Osteoblast (primary cell): ENCODE results near the gene ARHGAP12. TPM values are rescaled to one million over a fixed set of nuclear protein-coding genes. Genes with fewer than 3 reads are reported as not detected.

Experiments used
- DNase-seq: peaks from one replicate; pipeline ENCODE4 v3.0.0; 2011; ENCODE audit warnings: low spot score, mixed read lengths; ENCODE audit not compliant: insufficient read length; ENCODE audit errors: missing footprints
- H2AFZ ChIP-seq: 2 replicates; pipeline ENCODE4 v1.6.0; 2011; ENCODE audit warnings: mild to moderate bottlenecking, low read length
- H3K27ac ChIP-seq: 2 replicates; pipeline ENCODE4 v1.5.1; 2011; ENCODE audit warnings: mild to moderate bottlenecking, low read depth, low read length, moderate library complexity
- H3K27me3 ChIP-seq: 2 replicates; pipeline ENCODE4 v1.6.0; 2012; ENCODE audit warnings: mild to moderate bottlenecking, control low read depth, inconsistent platforms, low read length, moderate library complexity; ENCODE audit not compliant: insufficient read depth
- H3K36me3 ChIP-seq: 2 replicates; pipeline ENCODE4 v1.5.1; 2011; ENCODE audit warnings: mild to moderate bottlenecking, low read length, control low read depth, moderate library complexity; ENCODE audit not compliant: insufficient read depth
- H3K4me1 ChIP-seq: 2 replicates; pipeline ENCODE4 v1.5.1; 2011; ENCODE audit warnings: mild to moderate bottlenecking, low read length, control low read depth, moderate library complexity; ENCODE audit not compliant: insufficient read depth
- H3K4me2 ChIP-seq: 2 replicates; pipeline ENCODE4 v1.6.0; 2011; ENCODE audit warnings: mild to moderate bottlenecking, low read length; ENCODE audit not compliant: insufficient read depth
- H3K4me3 ChIP-seq: fragments of 200-600 bp; sonication (generic); 3 replicates; pipeline ENCODE4 v1.5.1; 2012; ENCODE audit warnings: mild to moderate bottlenecking, low read length, inconsistent platforms; ENCODE audit not compliant: insufficient read depth
- H3K79me2 ChIP-seq: 2 replicates; pipeline ENCODE4 v1.6.0; 2012; ENCODE audit warnings: mild to moderate bottlenecking, low read length, control low read depth, inconsistent platforms; ENCODE audit not compliant: insufficient read depth
- H3K9me3 ChIP-seq: 2 replicates; pipeline ENCODE4 v1.5.1; 2011; ENCODE audit warnings: low read depth, low read length, control low read depth
- H4K20me1 ChIP-seq: 2 replicates; pipeline ENCODE4 v1.6.0; 2012; ENCODE audit warnings: mild to moderate bottlenecking, low read length, control low read depth; ENCODE audit not compliant: insufficient read depth
- total RNA-seq: library from RNA; depleted of rRNA; stranded (reverse); fragments of >200 nt; gene quantifications from 2 replicates; pipeline ENCODE4 v1.2.3, GENCODE V29; 2012
- TF ChIP-seq, protein P1 (sequence below): IDR thresholded peaks from 2 replicates; pipeline ENCODE4 v1.5.1; 2011; ENCODE audit warnings: mild to moderate bottlenecking, low read depth, low read length, moderate library complexity; ENCODE audit errors: extremely low read depth

ARHGAP12 gene
- total RNA-seq, 1 donor: 76.0 TPM

DNA sequence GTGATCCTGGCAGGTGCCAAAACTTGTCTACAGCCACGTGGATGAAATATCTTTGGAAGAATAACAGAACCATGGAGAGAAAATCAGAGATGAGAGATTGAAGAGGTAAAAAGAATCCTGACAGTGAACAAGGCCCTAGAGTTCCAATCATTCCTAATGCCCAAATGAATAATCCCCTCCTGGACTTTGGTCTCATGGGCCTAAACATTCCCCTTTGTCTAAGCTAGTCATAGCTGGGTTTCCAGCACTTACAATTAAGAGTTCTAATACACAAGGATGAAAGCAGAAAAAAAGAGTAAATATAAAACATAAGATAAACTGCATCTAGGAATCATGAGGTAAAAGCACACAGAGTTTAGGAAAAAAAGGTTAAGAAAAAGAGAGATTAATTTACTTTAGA is 40.2 kb downstream of the ARHGAP12 start:
- Histone ChIP-seq H3K79me2 (peaks cover 68% of the 10 kb centered on the region), H3K27me3 (no peaks in the 10 kb centered on the region), H3K4me2 (no peak overlapping the region), H4K20me1 (peaks cover 6% of the 10 kb centered on the region), H3K36me3 (no peaks in the 10 kb centered on the region), H3K4me3 (no peak overlapping the region), H3K9me3 (no peaks in the 10 kb centered on the region), H3K4me1 (no peaks in the 10 kb centered on the region), H2AFZ (no peak overlapping the region), H3K27ac (no peak overlapping the region)
- DNase-seq: no peak
- TF ChIP-seq, protein P1, sequence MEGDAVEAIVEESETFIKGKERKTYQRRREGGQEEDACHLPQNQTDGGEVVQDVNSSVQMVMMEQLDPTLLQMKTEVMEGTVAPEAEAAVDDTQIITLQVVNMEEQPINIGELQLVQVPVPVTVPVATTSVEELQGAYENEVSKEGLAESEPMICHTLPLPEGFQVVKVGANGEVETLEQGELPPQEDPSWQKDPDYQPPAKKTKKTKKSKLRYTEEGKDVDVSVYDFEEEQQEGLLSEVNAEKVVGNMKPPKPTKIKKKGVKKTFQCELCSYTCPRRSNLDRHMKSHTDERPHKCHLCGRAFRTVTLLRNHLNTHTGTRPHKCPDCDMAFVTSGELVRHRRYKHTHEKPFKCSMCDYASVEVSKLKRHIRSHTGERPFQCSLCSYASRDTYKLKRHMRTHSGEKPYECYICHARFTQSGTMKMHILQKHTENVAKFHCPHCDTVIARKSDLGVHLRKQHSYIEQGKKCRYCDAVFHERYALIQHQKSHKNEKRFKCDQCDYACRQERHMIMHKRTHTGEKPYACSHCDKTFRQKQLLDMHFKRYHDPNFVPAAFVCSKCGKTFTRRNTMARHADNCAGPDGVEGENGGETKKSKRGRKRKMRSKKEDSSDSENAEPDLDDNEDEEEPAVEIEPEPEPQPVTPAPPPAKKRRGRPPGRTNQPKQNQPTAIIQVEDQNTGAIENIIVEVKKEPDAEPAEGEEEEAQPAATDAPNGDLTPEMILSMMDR: no peak

DNA sequence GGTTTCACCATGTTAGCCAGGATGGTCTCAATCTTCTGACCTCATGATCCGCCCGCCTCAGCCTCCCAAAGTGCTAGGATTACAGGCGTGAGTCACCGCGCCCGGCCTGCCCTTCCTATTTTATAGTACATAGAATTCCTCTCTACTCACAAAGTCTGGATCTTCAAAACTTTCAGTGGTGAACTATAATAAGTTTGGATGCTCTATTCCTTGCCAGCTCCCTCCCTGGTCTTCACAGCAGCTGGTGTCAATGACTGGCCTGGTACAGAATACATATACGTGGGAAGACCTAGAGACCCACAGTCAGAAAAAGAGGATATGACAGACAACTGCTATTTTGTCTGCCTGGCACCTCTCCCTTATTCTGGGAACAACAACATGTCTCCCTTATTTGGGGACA is 40.8 kb downstream of the ARHGAP12 start:
- H3K4me2 ChIP-seq: no peak overlapping the region
- no peaks in the 10 kb centered on the region for H3K4me1 ChIP-seq
- H3K27ac ChIP-seq: no peak overlapping the region
- no peaks in the 10 kb centered on the region for H3K27me3 ChIP-seq
- no peak overlapping the region for H2AFZ ChIP-seq
- DNase-seq: no peak
- H4K20me1 ChIP-seq: peaks cover 6% of the 10 kb centered on the region
- H3K79me2 ChIP-seq: peaks cover 64% of the 10 kb centered on the region
- no peak overlapping the region for H3K4me3 ChIP-seq
- no peaks in the 10 kb centered on the region for H3K36me3 ChIP-seq
- TF ChIP-seq, protein P1: no peak
- no peaks in the 10 kb centered on the region for H3K9me3 ChIP-seq

DNA sequence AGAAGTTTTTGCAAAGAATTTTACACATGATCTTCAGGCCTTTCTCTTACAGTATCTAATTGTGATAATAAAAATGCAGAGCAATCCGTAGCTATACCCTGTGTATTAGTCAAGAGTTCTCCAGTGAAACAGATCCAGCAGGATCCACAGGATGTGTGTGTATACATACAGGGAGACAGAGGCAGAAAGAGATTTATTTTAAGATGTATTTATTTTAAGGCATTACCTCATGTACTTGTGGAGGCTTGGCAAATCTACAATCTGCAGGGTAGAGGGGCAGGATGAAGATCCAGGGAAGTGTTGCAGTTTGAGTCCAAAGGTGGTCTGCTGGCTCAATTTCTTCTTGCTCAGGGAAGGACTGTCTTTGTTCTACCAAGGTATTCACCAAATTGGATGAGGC is 41.7 kb downstream of the ARHGAP12 start:
- Histone ChIP-seq H2AFZ (no peak overlapping the region), H3K9me3 (no peaks in the 10 kb centered on the region), H3K79me2 (peaks cover 63% of the 10 kb centered on the region), H3K4me1 (no peaks in the 10 kb centered on the region), H4K20me1 (peaks cover 6% of the 10 kb centered on the region), H3K4me2 (no peak overlapping the region), H3K27ac (no peak overlapping the region), H3K4me3 (no peak overlapping the region), H3K27me3 (no peaks in the 10 kb centered on the region), H3K36me3 (no peaks in the 10 kb centered on the region)
- no peak for DNase-seq
- TF ChIP-seq, protein P1: no peak

DNA sequence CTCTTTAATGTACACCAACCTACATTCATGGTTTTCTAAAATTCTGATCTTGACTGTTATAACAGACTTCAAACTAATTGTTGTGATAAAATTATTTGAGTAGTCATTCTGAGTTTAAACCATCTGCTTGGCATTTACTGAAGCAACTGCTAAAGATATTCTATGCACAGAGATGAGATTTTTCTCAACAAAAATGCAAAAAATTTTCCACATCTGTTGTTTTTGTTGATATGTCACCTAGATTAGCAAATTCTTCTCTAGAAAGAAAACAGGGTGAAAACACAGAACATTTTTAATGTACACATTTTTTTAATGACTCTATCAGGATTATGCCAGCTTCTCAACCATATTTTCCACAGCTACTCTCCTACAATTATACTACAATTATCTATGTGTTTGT is 42.7 kb downstream of the ARHGAP12 start:
- H2AFZ ChIP-seq: no peak overlapping the region
- no peaks in the 10 kb centered on the region for H3K4me1 ChIP-seq
- H3K36me3 ChIP-seq: no peaks in the 10 kb centered on the region
- no peaks in the 10 kb centered on the region for H3K27me3 ChIP-seq
- H3K27ac ChIP-seq: no peak overlapping the region
- H3K9me3 ChIP-seq: no peaks in the 10 kb centered on the region
- no peak overlapping the region for H3K4me2 ChIP-seq
- no peak for DNase-seq
- peaks cover 9% of the 10 kb centered on the region for H4K20me1 ChIP-seq
- no peak overlapping the region for H3K4me3 ChIP-seq
- TF ChIP-seq, protein P1: no peak
- peaks cover 58% of the 10 kb centered on the region for H3K79me2 ChIP-seq
